ENCODE results near the gene SETD5.

The SETD5 gene

GRCh38 chr3:9397332-9397905 lies at the start of gene SETD5:
SETD5 (plus strand) TSS chr3:9397615; CDS start chr3:9428939, 31,324 bp downstream.
- peak; percentile 99 for DNase-seq

- no peak for DNase-seq
Measured at GRCh38 chr3:9347887-9348286, 49.5 kb upstream of the SETD5 start.

- no peak for DNase-seq
Measured at GRCh38 chr3:9349321-9350117, 47.9 kb upstream of the SETD5 start.

GRCh38 chr3:9351709-9352126 lies 45.7 kb upstream of the SETD5 start:
- no peak for DNase-seq

GRCh38 chr3:9352917-9353752 lies 44.3 kb upstream of the SETD5 start:
- DNase-seq = peak; percentile 74

- DNase-seq = no peak
Measured at GRCh38 chr3:9361691-9362388, 35.6 kb upstream of the SETD5 start.

GRCh38 chr3:9362731-9363530 lies 34.5 kb upstream of the SETD5 start, which contains the start of gene THUMPD3:
THUMPD3 (plus strand) TSS chr3:9363054; CDS start chr3:9365069, 2,015 bp downstream.
- peak; percentile 97 for DNase-seq

- no peak for DNase-seq
Measured at GRCh38 chr3:9369508-9369907, 27.9 kb upstream of the SETD5 start.

GRCh38 chr3:9373465-9373864 lies 23.9 kb upstream of the SETD5 start:
- DNase-seq = no peak

- DNase-seq = no peak
Measured at GRCh38 chr3:9377981-9378380, 19.4 kb upstream of the SETD5 start.

- DNase-seq = no peak
Measured at GRCh38 chr3:9379327-9379726, 18.1 kb upstream of the SETD5 start.

GRCh38 chr3:9380014-9380413 lies 17.4 kb upstream of the SETD5 start:
- no peak for DNase-seq

- DNase-seq = peak; percentile 31
Measured at GRCh38 chr3:9384141-9384828, 13.1 kb upstream of the SETD5 start.

GRCh38 chr3:9385187-9386077 lies 12.0 kb upstream of the SETD5 start:
- no peak for DNase-seq

GRCh38 chr3:9386078-9386459 lies 11.3 kb upstream of the SETD5 start:
- DNase-seq = no peak

- no peak for DNase-seq
Measured at GRCh38 chr3:9386501-9387321, 10.7 kb upstream of the SETD5 start.

- DNase-seq = no peak
Measured at GRCh38 chr3:9387322-9387655, 10.1 kb upstream of the SETD5 start.

GRCh38 chr3:9388142-9388541 lies 9.3 kb upstream of the SETD5 start:
- DNase-seq = no peak

- no peak for DNase-seq
Measured at GRCh38 chr3:9388562-9389272, 8.7 kb upstream of the SETD5 start.
